K562 (cell line): ENCODE measurements around the gene PIH1D1. TPM values are rescaled to one million over a fixed set of nuclear protein-coding genes. Genes with fewer than 3 reads are reported as not detected.
A peak's percentile ranks its signal among the peaks of the same experiment; 100 is the strongest.

ENCODE experiments used
- ARID1B ChIP-seq: fragments of 450-650 bp; IDR thresholded peaks from 2 replicates; pipeline ENCODE4 v1.6.1; 2016; ENCODE audit warnings: antibody characterized with exemption, mild to moderate bottlenecking, inconsistent platforms
- ARNT ChIP-seq, 2 experiments: fragments of 450-650 bp; IDR thresholded peaks; 2 replicates each; pipeline ENCODE4 v1.6.1; 2016; ENCODE audit warnings: mild to moderate bottlenecking in 1 of 2
- BCLAF1 ChIP-seq, 2 experiments: fragments of 450-650 bp in 1 of 2; IDR thresholded peaks; 2 replicates each; pipeline ENCODE4 v1.6.1; 2011 to 2017; ENCODE audit warnings: low read depth in 2 of 2, antibody characterized with exemption in 1 of 2, borderline replicate concordance in 1 of 2, low read length in 1 of 2, mild to moderate bottlenecking in 1 of 2, mixed read lengths in 1 of 2; ENCODE audit not compliant: control insufficient read depth in 1 of 2
- BRD4 ChIP-seq: fragments of 200-600 bp; sonication (generic); IDR thresholded peaks from 2 replicates; pipeline ENCODE4 v1.6.1; 2017; ENCODE audit warnings: inconsistent platforms
- HNRNPL ChIP-seq: fragments of 200-400 bp; formaldehyde crosslinking; IDR thresholded peaks from 2 replicates; pipeline ENCODE4 v1.6.1; 2017; ENCODE audit warnings: low read depth, mild to moderate bottlenecking, low read length
- POLR2A ChIP-seq: fragments of 450-650 bp; conservative IDR thresholded peaks from 2 replicates; pipeline ENCODE4 v1.6.1; 2016
- POLR2AphosphoS2 ChIP-seq: IDR thresholded peaks from 2 replicates; pipeline ENCODE4 v1.6.1; 2012; ENCODE audit warnings: low read length, improper control_type of control experiment
- RFX1 ChIP-seq: fragments of 450-650 bp; IDR thresholded peaks from 2 replicates; pipeline ENCODE4 v1.6.1; 2016; ENCODE audit warnings: mild to moderate bottlenecking, moderate library complexity
- SRSF3 ChIP-seq: fragments of 200-400 bp; formaldehyde crosslinking; IDR thresholded peaks from 2 replicates; pipeline ENCODE4 v1.6.1; 2016; ENCODE audit warnings: mild to moderate bottlenecking, low read length, moderate library complexity; ENCODE audit not compliant: insufficient read depth
- TEAD1 ChIP-seq, 2 experiments: fragments of 450-650 bp in 1 of 2; sonication (generic) in 1 of 2; formaldehyde crosslinking; IDR thresholded peaks; 2 replicates each; pipeline versions ENCODE4 v1.4.0 to v1.8.0; 2020 to 2022; ENCODE audit warnings: mild to moderate bottlenecking in 2 of 2, missing genetic modification reagents in 1 of 2
- ZC3H4 ChIP-seq: sonication (generic); formaldehyde crosslinking; IDR thresholded peaks from 2 replicates; pipeline ENCODE4 v1.9.0; 2021; ENCODE audit warnings: missing genetic modification reagents, borderline replicate concordance
- ZNF57 ChIP-seq: fragments of 450-650 bp; formaldehyde crosslinking; IDR thresholded peaks from 2 replicates; pipeline ENCODE4 v1.4.0; 2020; ENCODE audit warnings: mild to moderate bottlenecking, moderate library complexity
- ZNF740 ChIP-seq, 3 experiments: fragments of 200-800 bp in 1 of 3; sonication (Bioruptor generic) in 1 of 3; sonication (generic) in 1 of 3; formaldehyde crosslinking in 1 of 3; IDR thresholded peaks; 2 replicates each; pipeline versions ENCODE4 v1.6.1 to v1.8.0; 2016 to 2022; ENCODE audit warnings: mild to moderate bottlenecking in 2 of 3, missing compliant biosample characterization in 2 of 3, missing genetic modification characterization in 2 of 3, missing genetic modification reagents in 1 of 3
- polyA plus RNA-seq, 8 experiments: library from polyadenylated mRNA; depleted of rRNA in 4 of 8; stranded (reverse) in 5 of 8; unstranded in 3 of 8; fragments of >200 nt; fragmentation: Nextera tagmentation in 2 of 8; fragmentation: Illumina TruSeq in 1 of 8; extraction: Ambion mirVana in 2 of 8; extraction: Trizol in 1 of 8; gene quantifications; 2 replicates each; pipeline versions ENCODE4 v1.2.1 to v1.2.3, GENCODE V29; 2011 to 2014; ENCODE audit warnings: inconsistent platforms in 1 of 8, missing spikeins in 1 of 8
- total RNA-seq, 7 experiments: library from RNA; depleted of rRNA in 6 of 7; stranded (reverse); fragments of >200 nt in 6 of 7; fragmentation: Illumina TruSeq in 2 of 7; extraction: Trizol in 2 of 7; gene quantifications; 2 replicates each; pipeline versions ENCODE4 v1.2.1 to v1.2.3, GENCODE V29; 2011 to 2021; ENCODE audit warnings: low replicate concordance in 1 of 7

Gene PIH1D1
- total and polyA plus RNA-seq, 9 of the 15 experiments (the other 6 are each of a cell fraction or from before 2014, with no cell fraction given) = 26.5 to 224 (median 137) TPM

- TF ChIP-seq BCLAF1 (IDR thresholded peaks at IDR 0.05; ENCODE audit: borderline replicate concordance in 1 of 2, control insufficient read depth in 1 of 2, low read depth in 2 of 2, low read length in 1 of 2) (0 out of 4 replicates have a peak, but pooled peaks of 1 of the 2 experiments have one; percentile 3), POLR2AphosphoS2 (0 out of 2 replicates have a peak, but pooled peaks have one; percentile 22), POLR2A (peak; percentile 3; the same call in 1 of the 2 replicates), BRD4 (no peak), TEAD1 (CRISPR knock-in tag; IDR thresholded peaks at IDR 0.05) (no peak), ARID1B (no peak), RFX1 (no peak), SRSF3 (no peak), ZNF57 (CRISPR knock-in tag) (no peak), ZC3H4 (CRISPR knock-in tag) (no peak; the same call in 1 of the 2 replicates), HNRNPL (0 out of 2 replicates have a peak, but pooled peaks have one; percentile 26), ZNF740 (CRISPR knock-in tag; IDR thresholded peaks at IDR 0.05) (peak; percentile 74), ZNF740 (tag; IDR thresholded peaks at IDR 0.05) (peak in 1 of 2 experiments; percentile 67; a peak in 2 of 4 replicates), ARNT (IDR thresholded peaks at IDR 0.05) (no peak)
Measured at GRCh38 chr19:49491030-49491803, 39.6 kb upstream of the PIH1D1 start (continued).
